OCI-LY1 (cell line): Measurements from ENCODE around the gene CACNB2.

Experiments
- H2AFZ ChIP-seq: fragments of 200-600 bp; sonication (generic), shearing (Covaris generic); 2 replicates; pipeline ENCODE4 v1.6.0; 2014; ENCODE audit warnings: antibody characterized with exemption, mild to moderate bottlenecking, low read length
- H3F3A ChIP-seq: fragments of 200-600 bp; sonication (generic), shearing (Covaris generic); 2 replicates; pipeline ENCODE4 v1.6.0; 2014; ENCODE audit warnings: mild to moderate bottlenecking, antibody characterized with exemption, low read length, moderate library complexity; ENCODE audit not compliant: insufficient read depth
- H3K27ac ChIP-seq: fragments of 200-600 bp; sonication (generic); 2 replicates; pipeline ENCODE4 v1.5.1; 2014; ENCODE audit warnings: low read length, mixed run types, mild to moderate bottlenecking, low read depth; ENCODE audit not compliant: poor library complexity, severe bottlenecking
- H3K27me3 ChIP-seq: fragments of 200-600 bp; sonication (generic); 2 replicates; pipeline ENCODE4 v1.6.0; 2014; ENCODE audit warnings: antibody characterized with exemption, mild to moderate bottlenecking, low read length, moderate library complexity; ENCODE audit not compliant: insufficient read depth
- H3K36me3 ChIP-seq: fragments of 200-600 bp; sonication (generic); 2 replicates; pipeline ENCODE4 v1.6.1; 2014; ENCODE audit warnings: mild to moderate bottlenecking, antibody characterized with exemption, low read length, moderate library complexity, mixed read lengths; ENCODE audit not compliant: insufficient read depth
- H3K4me1 ChIP-seq: fragments of 200-600 bp; sonication (generic); 2 replicates; pipeline ENCODE4 v1.5.1; 2014; ENCODE audit warnings: mild to moderate bottlenecking, low read length, moderate library complexity; ENCODE audit not compliant: insufficient read depth, severe bottlenecking
- H3K4me2 ChIP-seq: fragments of 200-600 bp; sonication (generic), shearing (Covaris generic); 2 replicates; pipeline ENCODE4 v1.6.1; 2014; ENCODE audit warnings: low read length
- H3K4me3 ChIP-seq: fragments of 200-600 bp; sonication (generic); 2 replicates; pipeline ENCODE4 v1.5.1; 2014; ENCODE audit warnings: low read length, low read depth, mild to moderate bottlenecking, mixed read lengths; ENCODE audit not compliant: poor library complexity, severe bottlenecking
- H3K79me2 ChIP-seq: fragments of 200-600 bp; shearing (Covaris generic); 2 replicates; pipeline ENCODE4 v1.6.1; 2016; ENCODE audit warnings: mixed run types, low read length, mixed read lengths; ENCODE audit not compliant: insufficient read depth
- H3K9ac ChIP-seq: fragments of 200-600 bp; sonication (generic), shearing (Covaris generic); 2 replicates; pipeline ENCODE4 v1.6.1; 2014; ENCODE audit warnings: mild to moderate bottlenecking, low read length, mixed read lengths
- H3K9me2 ChIP-seq: fragments of 200-600 bp; sonication (generic), shearing (Covaris generic); 2 replicates; pipeline ENCODE4 v1.6.1; 2014; ENCODE audit warnings: low read depth, mild to moderate bottlenecking, low read length, mixed read lengths
- H3K9me3 ChIP-seq: fragments of 200-600 bp; shearing (Covaris generic); 2 replicates; pipeline ENCODE4 v1.6.1; 2014; ENCODE audit warnings: low read length, mixed read lengths
- H4K20me1 ChIP-seq: fragments of 200-600 bp; sonication (generic), shearing (Covaris generic); 2 replicates; pipeline ENCODE4 v1.6.0; 2016; ENCODE audit warnings: mild to moderate bottlenecking, low read length; ENCODE audit not compliant: insufficient read depth
- CTCF ChIP-seq: fragments of 200-600 bp; sonication (generic), shearing (Covaris generic); IDR thresholded peaks from 2 replicates; pipeline ENCODE4 v1.5.1; 2017; ENCODE audit warnings: mild to moderate bottlenecking, antibody characterized with exemption, low read length, moderate library complexity, mixed read lengths
- EZH2 ChIP-seq: fragments of 200-600 bp; sonication (generic), shearing (Covaris generic); IDR thresholded peaks from 2 replicates; pipeline ENCODE4 v1.8.0; 2017; ENCODE audit warnings: borderline replicate concordance, mixed run types, mild to moderate bottlenecking, antibody characterized with exemption, low read length, moderate library complexity, mixed read lengths

The CACNB2 gene

GRCh38 chr10:18556522-18557147 is 416.4 kb downstream of the CACNB2 start:
- TF ChIP-seq CTCF, result no peak
- TF ChIP-seq EZH2, result no peak
- Histone ChIP-seq H3K79me2 (no peaks in the 10 kb centered on the region), H3K4me2 (no peak overlapping the region), H3K27ac (no peak overlapping the region), H2AFZ (no peak overlapping the region), H3K9ac (no peak overlapping the region), H3K36me3 (peaks cover 57% of the 10 kb centered on the region), H3F3A (no peaks in the 10 kb centered on the region), H3K9me3 (peaks cover 12% of the 10 kb centered on the region; the same call in 1 of the 2 replicates), H3K9me2 (no peaks in the 10 kb centered on the region), H4K20me1 (no peaks in the 10 kb centered on the region), H3K4me1 (no peaks in the 10 kb centered on the region), H3K4me3 (no peak overlapping the region), H3K27me3 (no peaks in the 10 kb centered on the region)

GRCh38 chr10:18557960-18558359 is 417.7 kb downstream of the CACNB2 start:
- no peaks in the 10 kb centered on the region for H4K20me1 ChIP-seq
- H3K27ac ChIP-seq, result no peak overlapping the region
- no peaks in the 10 kb centered on the region for H3K9me2 ChIP-seq
- H3K9me3 ChIP-seq, result peaks cover 14% of the 10 kb centered on the region; the same call in 1 of the 2 replicates
- no peak overlapping the region for H2AFZ ChIP-seq
- H3K4me1 ChIP-seq, result no peaks in the 10 kb centered on the region
- no peak overlapping the region for H3K4me3 ChIP-seq
- H3K27me3 ChIP-seq, result no peaks in the 10 kb centered on the region
- no peak overlapping the region for H3K4me2 ChIP-seq
- H3K9ac ChIP-seq, result no peak overlapping the region
- TF ChIP-seq EZH2 (no peak), CTCF (no peak)
- H3K36me3 ChIP-seq, result peaks cover 58% of the 10 kb centered on the region
- H3F3A ChIP-seq, result no peaks in the 10 kb centered on the region
- H3K79me2 ChIP-seq, result no peaks in the 10 kb centered on the region

- H3K36me3 ChIP-seq, result peaks cover 25% of the 10 kb centered on the region
- H3F3A ChIP-seq, result no peaks in the 10 kb centered on the region
- no peaks in the 10 kb centered on the region for H3K9me2 ChIP-seq
- no peak overlapping the region for H3K4me3 ChIP-seq
- no peak overlapping the region for H3K9ac ChIP-seq
- H3K9me3 ChIP-seq, result peaks cover 22% of the 10 kb centered on the region
- H2AFZ ChIP-seq, result no peak overlapping the region
- H4K20me1 ChIP-seq, result no peaks in the 10 kb centered on the region
- TF ChIP-seq EZH2 (no peak), CTCF (no peak)
- no peaks in the 10 kb centered on the region for H3K27me3 ChIP-seq
- no peak overlapping the region for H3K4me2 ChIP-seq
- H3K4me1 ChIP-seq, result no peaks in the 10 kb centered on the region
- H3K79me2 ChIP-seq, result no peaks in the 10 kb centered on the region
- H3K27ac ChIP-seq, result no peak overlapping the region
Observed at GRCh38 chr10:18561861-18562551, 421.8 kb downstream of the CACNB2 start.
